GM12878 (cell line): Measurements from ENCODE around the gene DNAJB14. TPM values are rescaled to one million over a fixed set of nuclear protein-coding genes. Genes with fewer than 3 reads are reported as not detected.

Experiments used
- ATAC-seq: fragments of 200-7000 bp; cut with Tn5 transposase; 3 replicates; pipeline ENCODE4 v1.9.1; 2020; ENCODE audit warnings: mild to moderate bottlenecking, moderate library complexity
- Bru-seq: library from RNA; stranded (reverse); fragments of 400-500 nt; gene quantifications from one replicate; lab custom pipeline; 2021; lab: Mats Ljungman, UMichigan
- BruChase-seq, 2 experiments: library from RNA; stranded (reverse); fragments of 400-500 nt; gene quantifications; one replicate each; lab custom pipeline; 2021; lab: Mats Ljungman, UMichigan
- BruUV-seq: library from RNA; stranded (reverse); fragments of 400-500 nt; replicated peaks from 2 replicates; lab custom pipeline; 2021; lab: Mats Ljungman, UMichigan
- CTCF ChIA-PET: fragments of 300-600 bp; sonication (Branson Sonifier 250); formaldehyde crosslinking; extraction: SDS; loops from one replicate; lab custom pipeline; 2021; ENCODE audit warnings: inconsistent platforms; lab: Yijun Ruan, JAX
- POLR2A ChIA-PET: fragments of 350-600 bp; formaldehyde crosslinking; extraction: SDS; loops from one replicate; lab custom pipeline; 2021; ENCODE audit warnings: inconsistent platforms; lab: Charles Lee
- RAD21 ChIA-PET: fragments of 300-600 bp; sonication (Branson Sonifier 250); formaldehyde crosslinking; loops from one replicate; lab custom pipeline; 2023; ENCODE audit warnings: antibody characterized with exemption; ENCODE audit not compliant: unreplicated experiment; lab: Charles Lee
- SMC1A ChIA-PET: fragments of 300-600 bp; sonication (Branson Sonifier 250); formaldehyde crosslinking; loops from one replicate; lab custom pipeline; 2023; ENCODE audit not compliant: unreplicated experiment, uncharacterized antibody; lab: Charles Lee
- DNase-seq: peaks from one replicate; pipeline ENCODE4 v3.0.0-alpha.2; 2011; ENCODE audit warnings: low read depth, low spot score
- FAIRE-seq: peaks from 3 replicates; lab custom pipeline; 2011; peaks lifted over from hg19 to GRCh38; lab: Jason Lieb, UNC
- H2AFZ ChIP-seq: 2 replicates; pipeline ENCODE4 v1.6.0; 2011; ENCODE audit warnings: low read depth, low read length, control low read depth; ENCODE audit not compliant: control insufficient read depth
- H3K27ac ChIP-seq: 2 replicates; pipeline ENCODE4 v1.5.1; 2011; ENCODE audit warnings: control low read depth; ENCODE audit not compliant: control insufficient read depth, insufficient read depth
- H3K27me3 ChIP-seq, 2 experiments: replicated peaks in 1 of 2; 2 replicates each; pipeline versions ENCODE4 v1.6.0 to v1.6.1; 2011; ENCODE audit warnings: low read length in 1 of 2; ENCODE audit not compliant: control insufficient read depth in 2 of 2, insufficient read depth in 2 of 2
- H3K36me3 ChIP-seq, 2 experiments: 2 replicates each; pipeline ENCODE4 v1.5.1; 2011; ENCODE audit warnings: low read length in 1 of 2; ENCODE audit not compliant: control insufficient read depth in 2 of 2, insufficient read depth in 2 of 2
- H3K4me1 ChIP-seq: 2 replicates; pipeline ENCODE4 v1.6.1; 2011; ENCODE audit warnings: mild to moderate bottlenecking, low read length, moderate library complexity, mixed read lengths; ENCODE audit not compliant: control insufficient read depth, insufficient read depth
- H3K4me2 ChIP-seq: 2 replicates; pipeline ENCODE4 v1.6.0; 2011; ENCODE audit warnings: control low read depth; ENCODE audit not compliant: control insufficient read depth, insufficient read depth
- H3K4me3 ChIP-seq: fragments of 200-600 bp; sonication (generic); 2 replicates; pipeline ENCODE4 v1.5.1; 2016
- H3K79me2 ChIP-seq: 2 replicates; pipeline ENCODE4 v1.6.0; 2011; ENCODE audit warnings: low read length; ENCODE audit not compliant: control insufficient read depth, insufficient read depth
- H3K9ac ChIP-seq: 2 replicates; pipeline ENCODE4 v1.8.0; 2011; ENCODE audit warnings: low read length, control low read depth, mixed read lengths; ENCODE audit not compliant: control insufficient read depth, insufficient read depth
- H3K9me3 ChIP-seq: replicated peaks from 3 replicates; pipeline ENCODE4 v1.5.1; 2011; ENCODE audit warnings: mild to moderate bottlenecking, low read length; ENCODE audit not compliant: control insufficient read depth, insufficient read depth
- H4K20me1 ChIP-seq: 2 replicates; pipeline ENCODE4 v1.6.0; 2011; ENCODE audit not compliant: control insufficient read depth, insufficient read depth
- ATF7 ChIP-seq: fragments of 450-650 bp; IDR thresholded peaks from 2 replicates; pipeline ENCODE4 v1.6.1; 2016; ENCODE audit warnings: low read depth, mild to moderate bottlenecking
- CBX3 ChIP-seq: fragments of 200-600 bp; sonication (generic); IDR thresholded peaks from 2 replicates; pipeline ENCODE4 v1.6.1; 2016; ENCODE audit warnings: low read depth, borderline replicate concordance
- CBX5 ChIP-seq: sonication (generic); IDR thresholded peaks from 2 replicates; pipeline ENCODE4 v1.6.1; 2016; ENCODE audit warnings: low read depth, moderate library complexity, mild to moderate bottlenecking, inconsistent platforms
- CEBPB ChIP-seq, 2 experiments: fragments of 150-350 bp in 1 of 2; IDR thresholded peaks; 2 replicates each; pipeline ENCODE4 v1.6.1; 2012 to 2014; ENCODE audit warnings: low read depth in 2 of 2, low read length in 2 of 2, borderline replicate concordance in 1 of 2, inconsistent platforms in 1 of 2
- CHD4 ChIP-seq: fragments of 200-600 bp; sonication (generic); IDR thresholded peaks from 2 replicates; pipeline ENCODE4 v1.6.1; 2016; ENCODE audit warnings: mild to moderate bottlenecking
- E2F4 ChIP-seq: IDR thresholded peaks from 2 replicates; pipeline ENCODE4 v1.6.1; 2012; ENCODE audit warnings: low read depth, low read length, improper control_type of control experiment
- EZH2 ChIP-seq: IDR thresholded peaks from 2 replicates; pipeline ENCODE4 v1.6.1; 2012; ENCODE audit warnings: low read depth, mild to moderate bottlenecking, control low read depth, inconsistent platforms, low read length, borderline replicate concordance; ENCODE audit not compliant: control insufficient read depth
- HDAC2 ChIP-seq: fragments of 200-600 bp; sonication (generic); IDR thresholded peaks from 2 replicates; pipeline ENCODE4 v1.6.1; 2017
- NR2C2 ChIP-seq: IDR thresholded peaks from 2 replicates; pipeline ENCODE4 v1.6.1; 2011; ENCODE audit warnings: borderline replicate concordance, low read depth; ENCODE audit not compliant: control insufficient read depth, insufficient read length
- NRF1 ChIP-seq: conservative IDR thresholded peaks from 2 replicates; pipeline ENCODE4 v1.6.1; 2011; ENCODE audit warnings: mild to moderate bottlenecking, low read depth, low read length, improper control_type of control experiment
- RELA ChIP-seq: fragments of 450-650 bp; IDR thresholded peaks from 2 replicates; pipeline ENCODE4 v1.8.0; 2014; ENCODE audit warnings: borderline replicate concordance; ENCODE audit not compliant: partially characterized antibody
- SMAD1 ChIP-seq: fragments of 450-650 bp; IDR thresholded peaks from 2 replicates; pipeline ENCODE4 v1.6.1; 2018; ENCODE audit warnings: mild to moderate bottlenecking, low read depth; ENCODE audit not compliant: partially characterized antibody
- SRF ChIP-seq, 2 experiments: IDR thresholded peaks; 2 replicates each; pipeline ENCODE4 v1.6.1; 2011; ENCODE audit warnings: low read depth in 2 of 2, low read length in 2 of 2, mild to moderate bottlenecking in 1 of 2, moderate library complexity in 1 of 2
- TAF1 ChIP-seq: IDR thresholded peaks from 2 replicates; pipeline ENCODE4 v1.6.1; 2011; ENCODE audit warnings: mild to moderate bottlenecking, low read depth, low read length, borderline replicate concordance
- TCF3 ChIP-seq: IDR thresholded peaks from 2 replicates; pipeline ENCODE4 v1.6.1; 2012; ENCODE audit warnings: low read depth, mild to moderate bottlenecking, low read length, borderline replicate concordance; ENCODE audit not compliant: insufficient read depth
- TCF7 ChIP-seq: IDR thresholded peaks from 2 replicates; pipeline ENCODE4 v1.6.1; 2014; ENCODE audit warnings: antibody characterized with exemption, borderline replicate concordance
- WGBS: methylation state at CpG from one replicate; pipeline ENCODE4 v1.1.6; 2016; ENCODE audit warnings: low lambda C conversion rate; ENCODE audit not compliant: insufficient replicate concordance, insufficient coverage; ENCODE audit errors: missing lambda C conversion rate; 5-methylcytosine and 5-hydroxymethylcytosine counted together
- in situ Hi-C: fragments of 300-500 bp; cut with MboI; formaldehyde crosslinking; loops from 9 replicates; pipeline ENCODE4 v1.14.3; 2018; ENCODE audit warnings: mixed read lengths
- intact Hi-C: fragments of 100-400 bp; cut with micrococcal nuclease; formaldehyde crosslinking; loops from one replicate; pipeline ENCODE4 v1.14.2; 2022; ENCODE audit not compliant: unreplicated experiment
- long read RNA-seq, 2 experiments: library from polyadenylated mRNA; unstranded; transcript quantifications; one replicate each; pipeline ENCODE4 v2.0.0, GENCODE V29; 2019 to 2020
- polyA minus RNA-seq, 3 experiments: library from RNA; depleted of rRNA, polyadenylated mRNA; stranded (reverse); fragments of >200 nt; gene quantifications; 2 replicates each; pipeline ENCODE4 v1.2.3, GENCODE V29; 2011
- polyA plus RNA-seq, 11 experiments: library from polyadenylated mRNA; depleted of rRNA in 4 of 11; unstranded in 6 of 11; stranded (reverse) in 5 of 11; fragments of >200 nt; fragmentation: Nextera tagmentation in 4 of 11; fragmentation: Illumina TruSeq in 1 of 11; extraction: Ambion mirVana in 4 of 11; extraction: Trizol in 1 of 11; gene quantifications; 1 replicate in 1 of 11; 2 replicates in 10 of 11; pipeline versions ENCODE4 v1.2.1 to v1.2.3, GENCODE V29; 2011 to 2016; ENCODE audit warnings: inconsistent platforms in 2 of 11, missing spikeins in 2 of 11, low read depth in 1 of 11
- total RNA-seq, 4 experiments: library from RNA; depleted of rRNA in 3 of 4; stranded (reverse); fragments of >200 nt in 3 of 4; fragmentation: Illumina TruSeq in 1 of 4; extraction: Trizol in 1 of 4; gene quantifications; 2 replicates each; pipeline versions ENCODE4 v1.2.1 to v1.2.3, GENCODE V29; 2013 to 2021

DNAJB14 gene
- total RNA-seq (2013; cell fraction: nucleolus; rRNA removed): 150 and 151 TPM in 2 replicates
- total RNA-seq (2014; rRNA removed) (23.2 and 26.6 TPM in 2 replicates), total RNA-seq (2014; rRNA removed; fragmentation: Illumina TruSeq; extraction: Trizol) (32.4 and 34.4 TPM in 2 replicates), total RNA-seq (2021) (35.4 and 37.8 TPM in 2 replicates), polyA plus RNA-seq (2011; rRNA removed) (38.9 and 81.1 TPM in 2 replicates), polyA plus RNA-seq (2014; fragmentation: Illumina TruSeq; extraction: Trizol) (21.4 and 24.5 TPM in 2 replicates), polyA plus RNA-seq (2014; fragmentation: Nextera tagmentation; extraction: Ambion mirVana) (10 to 100 TPM in 1 of 2 experiments, 1 to 10 TPM in 1; 9.5 to 13.3 TPM), polyA plus RNA-seq (2014; rRNA removed) (19.1 and 20.6 TPM in 2 replicates), polyA plus RNA-seq (2016; fragmentation: Nextera tagmentation; extraction: Ambion mirVana) (10 to 100 TPM; 44.1 to 49.2 TPM), polyA minus RNA-seq (2011; rRNA and poly(A)+ RNA removed) (39.9 and 41.0 TPM in 2 replicates), Bru-seq, nascent RNA (percentile 96 among the genes with signal in this experiment), BruChase-seq, experiment 1, labeled RNA remaining after a 6-hour chase (percentile 95 among the genes with signal in this experiment), BruChase-seq, experiment 2, labeled RNA remaining after a 2-hour chase (percentile 97 among the genes with signal in this experiment)
- polyA plus RNA-seq (2011; ENCODE audit: low read depth): 5.6 TPM
- 32.6 and 32.7 TPM in 2 replicates for polyA plus RNA-seq (2011; cell fraction: cytosol; rRNA removed)
- polyA plus RNA-seq (2011; cell fraction: nucleus; rRNA removed): 45.2 and 55.8 TPM in 2 replicates
- 24.1 and 24.9 TPM in 2 replicates for polyA plus RNA-seq (2012)
- polyA minus RNA-seq (2011; cell fraction: cytosol; rRNA and poly(A)+ RNA removed): 17.4 and 23.7 TPM in 2 replicates
- polyA minus RNA-seq (2011; cell fraction: nucleus; rRNA and poly(A)+ RNA removed): 56.8 and 96.3 TPM in 2 replicates
- long read RNA-seq, experiment 1, full-length matches to known transcripts: 17 of 23 reads
- long read RNA-seq, experiment 1, partial matches to known transcripts: 1 of 23 reads
- long read RNA-seq, experiment 1, other reads (novel, unspliced or antisense): 5 of 23 reads
- long read RNA-seq, experiment 2, full-length matches to known transcripts: 112 of 164 reads
- long read RNA-seq, experiment 2, partial matches to known transcripts: 33 of 164 reads
- long read RNA-seq, experiment 2, other reads (novel, unspliced or antisense): 19 of 164 reads

- peak within 1 kb of the TSS; percentile 80 for H3K4me2 ChIP-seq
- H3K9ac ChIP-seq: peak within 1 kb of the TSS; percentile 77
- BruUV-seq: no TSS peak
- DNase-seq (no peak), ATAC-seq (peak; percentile 65), FAIRE-seq (peak; percentile 38)
- POLR2A ChIA-PET: interaction anchor here (0.6 to 5.1 kb wide), 13 partner anchors 25 to 951 kb away, joined by 3 to 27 read pairs (median 5); partner anchors contain the start of genes DAPP1, LAMTOR3, METAP1 and TRMT10A
- H3K27ac ChIP-seq: peak within 1 kb of the TSS; percentile 73
- H3K4me1 ChIP-seq: peaks cover 12% of the 10 kb centered on the region; the same call in 1 of the 2 replicates
- H3K79me2 ChIP-seq: peaks cover 82% of the 10 kb centered on the region
- peak within 1 kb of the TSS; percentile 73 for H2AFZ ChIP-seq
- intact Hi-C loops (loop anchor here (5.0 kb wide), 1 partner anchor 1019 kb away; the partner anchor contains the start of gene EIF4E), in situ Hi-C loops (loop anchor here (5.0 to 25.0 kb wide), 3 partner anchors 124 to 859 kb away; partner anchors contain the start of genes ADH5 and TRMT10A)
- RAD21 ChIA-PET: interaction anchor here (0.7 to 6.2 kb wide), 12 partner anchors 11 to 383 kb away, joined by 3 to 95 read pairs (median 6); partner anchors contain the start of genes DAPP1, LAMTOR3 and TRMT10A
- no peaks in the 10 kb centered on the region for H3K27me3 ChIP-seq
- peak within 1 kb of the TSS; percentile 90 for H3K4me3 ChIP-seq
- peaks cover 0 to 7% of the 10 kb centered on the region in 2 experiments; a peak in 1 of 4 replicates for H3K36me3 ChIP-seq
- 2% methylated on average over 70 of the region's 87 CpGs for WGBS
- no peaks in the 10 kb centered on the region; the same call in 2 of the 3 replicates for H3K9me3 ChIP-seq
- H4K20me1 ChIP-seq: no peaks in the 10 kb centered on the region
- CTCF ChIA-PET: interaction anchor here (0.9 to 5.0 kb wide), 11 partner anchors 12 to 147 kb away, joined by 3 to 106 read pairs (median 4); partner anchors contain the start of genes DAPP1 and LAMTOR3
- SMC1A ChIA-PET: interaction anchor here (0.9 to 4.6 kb wide), 21 partner anchors 20 to 382 kb away, joined by 3 to 42 read pairs (median 6); partner anchors contain the start of genes DAPP1, LAMTOR3 and TRMT10A
- TF ChIP-seq NRF1: no peak
- TF ChIP-seq CBX5: 0 out of 2 replicates have a peak, but pooled peaks have one; percentile 26
- no peak for TF ChIP-seq CBX3
- no peak for TF ChIP-seq NR2C2
- no peak for TF ChIP-seq CHD4
- TF ChIP-seq CEBPB (IDR thresholded peaks at IDR 0.05; ENCODE audit: borderline replicate concordance in 1 of 2, low read depth in 2 of 2, low read length in 2 of 2): no peak
- no peak for TF ChIP-seq ATF7
- TF ChIP-seq SRF (IDR thresholded peaks at IDR 0.05; ENCODE audit: low read depth in 2 of 2, low read length in 2 of 2): peak in 1 of 2 experiments; percentile 62; a peak in 2 of 4 replicates
- 0 out of 2 replicates have a peak, but pooled peaks have one; percentile 15 for TF ChIP-seq TCF3
- no peak for TF ChIP-seq TCF7
- TF ChIP-seq EZH2: no peak
- no peak for TF ChIP-seq HDAC2
- TF ChIP-seq TAF1: peak; percentile 58; the same call in 1 of the 2 replicates
- no peak for TF ChIP-seq E2F4
- TF ChIP-seq RELA: no peak
- no peak for TF ChIP-seq SMAD1
These were observed at the start of gene DNAJB14 for GRCh38 chr4:99946356-99947189. DNAJB14 (minus strand) TSS chr4:99946618; CDS start chr4:99946571, 47 bp downstream.
